Body of pancreas (tissue), 4 donors: Measurements from ENCODE around the gene EMC6.

Source experiments
- CTCF ChIP-seq, 7 experiments: fragments of 450-650 bp in 4 of 7; fragments of 200-600 bp in 3 of 7; sonication (generic) in 3 of 7; IDR thresholded peaks; one replicate each; pipeline ENCODE4 v1.5.1; 2016 to 2019; ENCODE audit warnings: antibody characterized with exemption in 7 of 7
- POLR2A ChIP-seq, 3 donors: fragments of 450-650 bp; IDR thresholded peaks; one replicate each; pipeline ENCODE4 v1.6.1; 2016; ENCODE audit warnings: antibody characterized with exemption in 3 of 3, mild to moderate bottlenecking in 2 of 3

GRCh38 chr17:3683054-3683511, 14.5 kb downstream of the EMC6 start:
- no peak for TF ChIP-seq POLR2A (IDR thresholded peaks at IDR 0.05)
- peak; percentile 57 to 86 (median 77) for TF ChIP-seq CTCF (IDR thresholded peaks at IDR 0.05)
